H1 (cell line): Measurements from ENCODE around the gene RHOBTB3. TPM values are rescaled to one million over a fixed set of nuclear protein-coding genes. Genes with fewer than 3 reads are reported as not detected.

Source experiments
- CTCF ChIA-PET: fragments of 300-600 bp; sonication (Branson Sonifier 250); formaldehyde crosslinking; loops from one replicate; lab custom pipeline; 2021; ENCODE audit not compliant: partially characterized antibody; lab: Charles Lee
- POLR2A ChIA-PET: fragments of 300-600 bp; sonication (Branson Sonifier 250); formaldehyde crosslinking; loops from one replicate; lab custom pipeline; 2021; ENCODE audit warnings: inconsistent platforms; ENCODE audit not compliant: partially characterized antibody; lab: Charles Lee
- DNase-seq, 2 experiments: peaks; one replicate each; pipeline versions ENCODE4 v3.0.0 to v3.0.0-alpha.2; 2010 to 2022; ENCODE audit warnings: low spot score in 2 of 2, low read depth in 1 of 2, mixed read lengths in 1 of 2
- FAIRE-seq: peaks from 2 replicates; lab custom pipeline; 2011; peaks lifted over from hg19 to GRCh38; lab: Jason Lieb, UNC
- H2AFZ ChIP-seq: 2 replicates; pipeline ENCODE4 v1.8.1; 2012; ENCODE audit warnings: low read length, inconsistent platforms
- H2AK5ac ChIP-seq: 2 replicates; pipeline ENCODE4 v1.6.1; 2013; ENCODE audit warnings: low read depth, low read length
- H2BK120ac ChIP-seq: replicated peaks from 2 replicates; pipeline ENCODE3; 2013; ENCODE audit warnings: low read depth, low read length, inconsistent platforms
- H2BK12ac ChIP-seq: 2 replicates; pipeline ENCODE4 v1.6.1; 2013; ENCODE audit warnings: low read depth, low read length
- H2BK15ac ChIP-seq: 2 replicates; pipeline ENCODE4 v1.6.1; 2013; ENCODE audit warnings: low read length
- H2BK20ac ChIP-seq: 2 replicates; pipeline ENCODE4 v1.6.1; 2013; ENCODE audit warnings: low read length
- H2BK5ac ChIP-seq: 2 replicates; pipeline ENCODE4 v1.6.1; 2013; ENCODE audit warnings: low read depth, low read length
- H3K14ac ChIP-seq: 2 replicates; pipeline ENCODE4 v1.6.1; 2013; ENCODE audit warnings: inconsistent platforms; ENCODE audit not compliant: insufficient read length
- H3K18ac ChIP-seq: 2 replicates; pipeline ENCODE4 v1.6.1; 2013; ENCODE audit warnings: low read length; ENCODE audit errors: extremely low read depth
- H3K23ac ChIP-seq: 2 replicates; pipeline ENCODE4 v1.6.1; 2013; ENCODE audit warnings: inconsistent platforms; ENCODE audit not compliant: insufficient read length
- H3K23me2 ChIP-seq: 2 replicates; pipeline ENCODE4 v1.6.1; 2013; ENCODE audit warnings: low read depth, low read length
- H3K27ac ChIP-seq: 2 replicates; pipeline ENCODE4 v1.6.1; 2011; ENCODE audit warnings: low read depth, low read length, inconsistent platforms
- H3K27me3 ChIP-seq, 4 experiments: replicated peaks in 1 of 4; 1 replicate in 1 of 4; 2 replicates in 3 of 4; pipeline versions ENCODE4 v1.6.1 to v1.8.1; 2011 to 2013; ENCODE audit warnings: low read length in 3 of 4, mild to moderate bottlenecking in 3 of 4, inconsistent platforms in 2 of 4, mixed read lengths in 2 of 4, moderate library complexity in 1 of 4; ENCODE audit not compliant: control insufficient read depth in 3 of 4, insufficient read depth in 3 of 4; ENCODE audit errors: extremely low read depth in 1 of 4
- H3K36me3 ChIP-seq, 4 experiments: 2 replicates each; pipeline versions ENCODE4 v1.6.1 to v1.8.1; 2011 to 2013; ENCODE audit warnings: mild to moderate bottlenecking in 4 of 4, low read length in 3 of 4, moderate library complexity in 2 of 4, control low read depth in 1 of 4, inconsistent platforms in 1 of 4; ENCODE audit not compliant: insufficient read depth in 4 of 4, control insufficient read depth in 2 of 4
- H3K4ac ChIP-seq: replicated peaks from 2 replicates; pipeline ENCODE3; 2013; ENCODE audit warnings: low read length, low read depth, mixed read lengths, inconsistent platforms; ENCODE audit not compliant: insufficient read length
- H3K4me1 ChIP-seq, 4 experiments: replicated peaks in 1 of 4; 1 replicate in 1 of 4; 2 replicates in 3 of 4; pipeline versions ENCODE4 v1.6.1 to v1.8.1; 2011 to 2013; ENCODE audit warnings: low read length in 3 of 4, inconsistent platforms in 2 of 4, mixed read lengths in 1 of 4; ENCODE audit not compliant: insufficient read depth in 4 of 4, control insufficient read depth in 3 of 4
- H3K4me2 ChIP-seq, 2 experiments: 2 replicates each; pipeline versions ENCODE4 v1.6.1 to v1.8.1; 2011 to 2013; ENCODE audit warnings: low read depth in 2 of 2, low read length in 2 of 2, control low read depth in 1 of 2, inconsistent platforms in 1 of 2, mild to moderate bottlenecking in 1 of 2; ENCODE audit not compliant: insufficient read depth in 1 of 2
- H3K4me3 ChIP-seq, 4 experiments: fragments of 200-600, 300-600 bp in 1 of 4; sonication (generic), shearing (Covaris generic), sonication (Bioruptor Twin) in 1 of 4; 2 replicates each; pipeline versions ENCODE4 v1.5.1 to v1.8.1; 2011 to 2016; ENCODE audit warnings: low read length in 4 of 4, low read depth in 3 of 4, control low read depth in 2 of 4, inconsistent platforms in 2 of 4, mild to moderate bottlenecking in 2 of 4, mixed read lengths in 1 of 4, moderate library complexity in 1 of 4; ENCODE audit not compliant: insufficient read depth in 2 of 4; ENCODE audit errors: extremely low read depth in 1 of 4
- H3K56ac ChIP-seq: replicated peaks from 2 replicates; pipeline ENCODE3; 2013; ENCODE audit warnings: low read depth, mild to moderate bottlenecking, mixed read lengths, low read length, inconsistent platforms; ENCODE audit not compliant: insufficient read length
- H3K79me1 ChIP-seq: 2 replicates; pipeline ENCODE4 v1.6.1; 2013; ENCODE audit warnings: low read depth, low read length, control low read depth
- H3K79me2 ChIP-seq, 2 experiments: 2 replicates each; pipeline versions ENCODE4 v1.6.1 to v1.8.1; 2012 to 2013; ENCODE audit warnings: low read length in 2 of 2, mild to moderate bottlenecking in 2 of 2, inconsistent platforms in 1 of 2; ENCODE audit not compliant: insufficient read depth in 2 of 2, control insufficient read depth in 1 of 2
- H3K9ac ChIP-seq, 4 experiments: replicated peaks in 1 of 4; 1 replicate in 1 of 4; 2 replicates in 3 of 4; pipeline versions ENCODE4 v1.6.1 to v1.8.1; 2011 to 2013; ENCODE audit warnings: low read depth in 3 of 4, low read length in 3 of 4, control low read depth in 2 of 4, mild to moderate bottlenecking in 2 of 4, moderate library complexity in 2 of 4, inconsistent platforms in 1 of 4; ENCODE audit errors: extremely low read depth in 1 of 4
- H3K9me3 ChIP-seq, 2 experiments: 2 replicates each; pipeline versions ENCODE4 v1.6.1 to v1.8.1; 2012 to 2013; ENCODE audit warnings: mild to moderate bottlenecking in 2 of 2, moderate library complexity in 2 of 2, control low read depth in 1 of 2, inconsistent platforms in 1 of 2, low read depth in 1 of 2, low read length in 1 of 2, mixed read lengths in 1 of 2; ENCODE audit not compliant: insufficient read depth in 2 of 2
- H4K20me1 ChIP-seq, 2 experiments: replicated peaks in 1 of 2; 2 replicates each; pipeline versions ENCODE3 to v1.8.1; 2011 to 2013; ENCODE audit warnings: inconsistent platforms in 2 of 2, low read length in 2 of 2, mild to moderate bottlenecking in 1 of 2; ENCODE audit not compliant: insufficient read depth in 2 of 2, control insufficient read depth in 1 of 2
- H4K5ac ChIP-seq: 2 replicates; pipeline ENCODE4 v1.6.1; 2013; ENCODE audit warnings: low read length, low read depth, mixed read lengths, inconsistent platforms; ENCODE audit not compliant: insufficient read length
- H4K8ac ChIP-seq: 2 replicates; pipeline ENCODE4 v1.8.0; 2013; ENCODE audit warnings: mild to moderate bottlenecking, moderate library complexity, low read length, inconsistent platforms; ENCODE audit not compliant: insufficient read depth; ENCODE audit errors: extremely low read depth
- H4K91ac ChIP-seq: replicated peaks from 2 replicates; pipeline ENCODE3; 2013; ENCODE audit warnings: low read length, mixed read lengths, inconsistent platforms; ENCODE audit not compliant: insufficient read length
- KDM1A ChIP-seq: fragments of 200-600, 300-600 bp; sonication (generic); IDR thresholded peaks from 2 replicates; pipeline ENCODE4 v1.7.1; 2016; ENCODE audit warnings: mild to moderate bottlenecking, low read length, borderline replicate concordance
- SAP30 ChIP-seq: fragments of 300-600 bp; sonication (generic); IDR thresholded peaks from 2 replicates; pipeline ENCODE4 v1.7.1; 2012; ENCODE audit warnings: low read length, moderate library complexity, mild to moderate bottlenecking, inconsistent platforms; ENCODE audit not compliant: insufficient read depth, insufficient replicate concordance
- WGBS, 2 experiments: shearing (Covaris generic) in 1 of 2; methylation state at CpG; one replicate each; pipeline versions ENCODE4 v1.1.6 to v1.1.7; 2013 to 2015; ENCODE audit warnings: low lambda C conversion rate in 2 of 2, mixed read lengths in 2 of 2, inconsistent platforms in 1 of 2, low coverage in 1 of 2, missing lambda C conversion rate in 1 of 2; ENCODE audit not compliant: insufficient replicate concordance in 2 of 2, insufficient coverage in 1 of 2, insufficient read length in 1 of 2; ENCODE audit errors: extremely low coverage in 1 of 2, missing lambda C conversion rate in 1 of 2; 5-methylcytosine and 5-hydroxymethylcytosine counted together
- polyA plus RNA-seq, 7 experiments: library from polyadenylated mRNA; depleted of rRNA in 3 of 7; stranded (reverse) in 5 of 7; unstranded in 2 of 7; fragments of >200 nt in 5 of 7; fragments of 200-250 nt in 2 of 7; gene quantifications; 1 replicate in 5 of 7; 2 replicates in 1 of 7; 4 replicates in 1 of 7; pipeline versions ENCODE4 v1.2.1 to v1.2.3, GENCODE V29; 2011 to 2013; ENCODE audit warnings: missing spikeins in 2 of 7, mixed read lengths in 2 of 7
- total RNA-seq: library from RNA; stranded (reverse); fragmentation: NEBNext Ultra II Directional; extraction: Animal tissue kit (Norgen Biotek cat#: 25700); gene quantifications from 2 replicates; pipeline ENCODE4 v1.2.1, GENCODE V29; 2021
- TF ChIP-seq, protein P1 (sequence below): IDR thresholded peaks from 2 replicates; pipeline ENCODE4 v1.6.1; 2012; ENCODE audit warnings: low read length, inconsistent platforms

Gene RHOBTB3
- total and polyA plus RNA-seq, 2 of the 8 experiments (the other 6 are each of a cell fraction or from before 2014, with no cell fraction given) = 8.2 to 17.5 TPM

DNA sequence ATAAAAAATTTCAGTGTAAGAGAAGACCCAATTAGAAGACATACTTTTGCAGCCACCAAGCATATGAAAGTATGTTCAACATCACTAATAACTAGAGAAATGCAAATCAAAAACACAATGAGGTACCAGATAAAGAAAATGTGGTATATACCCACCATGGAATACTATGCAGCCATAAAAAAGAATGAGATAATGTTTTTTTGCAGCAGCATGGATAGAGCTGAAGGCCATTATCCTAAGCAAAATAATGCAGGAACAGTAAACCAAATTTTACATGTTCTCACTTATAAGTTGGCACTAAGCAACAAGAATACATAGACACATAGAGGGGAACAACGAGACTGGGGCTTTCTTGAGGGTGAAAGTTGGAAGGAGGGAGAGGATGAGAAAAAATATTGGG lies 41.5 kb upstream of the RHOBTB3 start:
- no peak overlapping the region for H2BK20ac ChIP-seq
- CTCF ChIA-PET = interaction anchor here (1.3 kb wide), 1 partner anchor 159 kb away, joined by 3 read pairs; no protein-coding TSS in a partner anchor
- no peak overlapping the region for H2AK5ac ChIP-seq
- no peak overlapping the region for H3K27ac ChIP-seq
- no peak overlapping the region for H2BK5ac ChIP-seq
- H3K79me1 ChIP-seq = no peaks in the 10 kb centered on the region
- no peak overlapping the region for H4K5ac ChIP-seq
- H3K4me2 ChIP-seq = no peak overlapping the region
- no peak for DNase-seq
- H3K27me3 ChIP-seq = no peaks in the 10 kb centered on the region
- H3K18ac ChIP-seq = no peak overlapping the region
- POLR2A ChIA-PET = no interaction called here
- 82% methylated on average over 1 of the region's 1 CpG; no CpG with 5 or more reads in 1 of the 2 experiments for WGBS, 2 experiments
- no peak overlapping the region for H2BK120ac ChIP-seq
- H3K4ac ChIP-seq = no peak overlapping the region
- H3K4me3 ChIP-seq = no peak overlapping the region
- no peak overlapping the region for H2AFZ ChIP-seq
- H3K14ac ChIP-seq = no peak overlapping the region
- H2BK12ac ChIP-seq = no peak overlapping the region
- H3K4me1 ChIP-seq = no peaks in the 10 kb centered on the region
- TF ChIP-seq, protein P1, sequence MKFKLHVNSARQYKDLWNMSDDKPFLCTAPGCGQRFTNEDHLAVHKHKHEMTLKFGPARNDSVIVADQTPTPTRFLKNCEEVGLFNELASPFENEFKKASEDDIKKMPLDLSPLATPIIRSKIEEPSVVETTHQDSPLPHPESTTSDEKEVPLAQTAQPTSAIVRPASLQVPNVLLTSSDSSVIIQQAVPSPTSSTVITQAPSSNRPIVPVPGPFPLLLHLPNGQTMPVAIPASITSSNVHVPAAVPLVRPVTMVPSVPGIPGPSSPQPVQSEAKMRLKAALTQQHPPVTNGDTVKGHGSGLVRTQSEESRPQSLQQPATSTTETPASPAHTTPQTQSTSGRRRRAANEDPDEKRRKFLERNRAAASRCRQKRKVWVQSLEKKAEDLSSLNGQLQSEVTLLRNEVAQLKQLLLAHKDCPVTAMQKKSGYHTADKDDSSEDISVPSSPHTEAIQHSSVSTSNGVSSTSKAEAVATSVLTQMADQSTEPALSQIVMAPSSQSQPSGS = no peak
- TF ChIP-seq KDM1A (0 out of 2 replicates have a peak, but pooled peaks have one; percentile 29), SAP30 (no peak)
- no peak for FAIRE-seq
- H3K23me2 ChIP-seq = no peaks in the 10 kb centered on the region
- H3K9ac ChIP-seq = no peak overlapping the region
- no peaks in the 10 kb centered on the region; a peak in 1 of 4 replicates for H3K9me3 ChIP-seq
- no peaks in the 10 kb centered on the region for H3K79me2 ChIP-seq
- H3K56ac ChIP-seq = no peak overlapping the region
- no peak overlapping the region for H4K91ac ChIP-seq
- H3K23ac ChIP-seq = no peak overlapping the region
- no peaks in the 10 kb centered on the region for H3K36me3 ChIP-seq
- no peak overlapping the region for H2BK15ac ChIP-seq
- H4K20me1 ChIP-seq = no peaks in the 10 kb centered on the region
- no peak overlapping the region for H4K8ac ChIP-seq
